Prostate gland (tissue), 2 donors: Measurements from ENCODE around the gene SEC24C.

Source experiments
- CTCF ChIP-seq, 4 experiments: fragments of 200-600 bp in 2 of 4; fragments of 450-650 bp in 2 of 4; sonication (generic) in 2 of 4; IDR thresholded peaks; 1 replicate in 3 of 4; 2 replicates in 1 of 4; pipeline ENCODE4 v1.5.1; 2016 to 2019; ENCODE audit warnings: antibody characterized with exemption in 4 of 4, mild to moderate bottlenecking in 2 of 4, moderate library complexity in 2 of 4
- POLR2AphosphoS5 ChIP-seq: sonication (generic); formaldehyde crosslinking; IDR thresholded peaks from one replicate; pipeline ENCODE4 v1.6.1; 2017; ENCODE audit warnings: antibody characterized with exemption

GRCh38 chr10:73781879-73782748 is 37.9 kb downstream of the SEC24C start, which contains the start of gene CHCHD1:
- TF ChIP-seq POLR2AphosphoS5 (peak; percentile 95), CTCF (IDR thresholded peaks at IDR 0.05) (peak in 1 of 4 experiments; percentile 23)
